ENCODE data around the gene AJM1. TPM values are rescaled to one million over a fixed set of nuclear protein-coding genes. Genes with fewer than 3 reads are reported as not detected.
A peak's percentile ranks its signal among the peaks of the same experiment; 100 is the strongest.

Gene AJM1
- total and polyA plus RNA-seq, 5 experiments from 2014 or later: 0.05 to 1.3 (median 0.69) TPM; not detected in 1

GRCh38 chr9:136849960-136850865 lies 7.9 kb downstream of the AJM1 start:
- Mint-ChIP-seq H3K27me3 (peaks cover 0 to 20% (median 2%) of the 10 kb centered on the region in 5 donors), H3K36me3 (no peaks in the 10 kb centered on the region), H3K27ac (peak overlapping the region in 5 of 10 donors; percentile 43 to 83 (median 51)), H3K4me1 (peaks cover 4 to 18% (median 14%) of the 10 kb centered on the region in 4 donors), H3K4me3 (peak overlapping the region; percentile 59 to 95 (median 88)), H3K9me3 (no peaks in the 10 kb centered on the region)
- POLR2A ChIA-PET: interaction anchor here (0.6 to 1.6 kb wide), 6 partner anchors 10 to 37 kb away, joined by 3 to 4 read pairs (median 3); partner anchors contain the start of gene EDF1
- DNase-seq (no peak), ATAC-seq (no peak)

- POLR2A ChIA-PET: interaction anchor here (1.6 kb wide), 1 partner anchor 33 kb away, joined by 3 read pairs; no protein-coding TSS in a partner anchor
- peak overlapping the region in 6 of 10 donors; percentile 11 to 86 (median 32) for H3K4me3 Mint-ChIP-seq
- H3K27ac Mint-ChIP-seq: peak overlapping the region in 1 of 10 donors; percentile 56
- H3K36me3 Mint-ChIP-seq: no peaks in the 10 kb centered on the region
- ATAC-seq: no peak
- no peaks in the 10 kb centered on the region for H3K9me3 Mint-ChIP-seq
- H3K4me1 Mint-ChIP-seq: peaks cover 4 to 18% (median 13%) of the 10 kb centered on the region in 4 donors
- peaks cover 0 to 16% (median 2%) of the 10 kb centered on the region in 5 donors for H3K27me3 Mint-ChIP-seq
- DNase-seq: peak in 1 of 10 donors; percentile 2
Observed at GRCh38 chr9:136850866-136851775, 8.8 kb downstream of the AJM1 start.

DNA sequence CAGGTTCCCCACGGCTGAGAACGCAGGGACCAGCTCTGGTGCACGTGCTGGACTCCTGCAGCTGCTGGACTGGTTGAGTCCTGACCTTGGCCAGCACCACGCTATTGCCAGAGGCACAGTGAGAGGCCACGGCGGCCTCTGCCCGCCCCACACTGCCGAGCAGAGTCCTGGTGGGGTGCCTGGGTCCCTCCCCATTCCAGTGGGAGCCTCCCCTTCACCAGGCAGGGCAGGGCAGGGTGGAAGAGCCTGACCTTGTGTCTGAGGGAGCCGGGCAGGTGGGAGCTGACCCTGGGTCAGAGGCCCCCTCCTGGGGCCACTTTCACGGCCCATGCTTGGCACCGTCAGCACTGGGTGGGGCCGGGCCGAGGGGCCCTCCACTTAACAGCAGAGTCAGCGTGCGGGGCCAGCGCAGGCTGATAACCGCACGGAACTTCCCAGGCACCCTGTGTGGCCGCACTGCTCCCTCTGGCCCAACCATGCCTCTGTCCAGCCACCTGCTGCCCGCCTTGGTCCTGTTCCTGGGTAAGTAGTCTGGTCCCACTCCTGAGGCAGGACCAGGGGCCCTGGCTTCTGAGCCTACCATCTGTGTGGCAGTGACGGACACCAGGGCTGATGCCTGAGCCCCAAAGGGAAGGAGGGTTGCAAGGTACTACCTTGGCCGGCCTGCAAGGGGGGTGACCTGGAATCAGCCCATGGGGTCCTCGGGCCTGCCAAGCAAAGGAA lies 9.8 kb downstream of the AJM1 start, which contains the start of gene MAMDC4:
Gene MAMDC4 (plus strand): TSS at position 406 of the 723 bp plus-strand sequence. CDS start 71 bp downstream, at position 477.
- Mint-ChIP-seq H3K4me3 (peak within 1 kb of the TSS in 2 of 10 donors; percentile 8 to 86), H3K27me3 (peaks cover 0 to 11% (median 0%) of the 10 kb centered on the region in 5 donors), H3K4me1 (peaks cover 2 to 14% (median 12%) of the 10 kb centered on the region in 4 donors), H3K9me3 (no peaks in the 10 kb centered on the region), H3K27ac (peak within 1 kb of the TSS in 1 of 10 donors; percentile 53), H3K36me3 (no peaks in the 10 kb centered on the region)
- ATAC-seq (no peak), DNase-seq (peak in 1 of 10 donors; percentile 3)
- POLR2A ChIA-PET: no interaction called here

DNA sequence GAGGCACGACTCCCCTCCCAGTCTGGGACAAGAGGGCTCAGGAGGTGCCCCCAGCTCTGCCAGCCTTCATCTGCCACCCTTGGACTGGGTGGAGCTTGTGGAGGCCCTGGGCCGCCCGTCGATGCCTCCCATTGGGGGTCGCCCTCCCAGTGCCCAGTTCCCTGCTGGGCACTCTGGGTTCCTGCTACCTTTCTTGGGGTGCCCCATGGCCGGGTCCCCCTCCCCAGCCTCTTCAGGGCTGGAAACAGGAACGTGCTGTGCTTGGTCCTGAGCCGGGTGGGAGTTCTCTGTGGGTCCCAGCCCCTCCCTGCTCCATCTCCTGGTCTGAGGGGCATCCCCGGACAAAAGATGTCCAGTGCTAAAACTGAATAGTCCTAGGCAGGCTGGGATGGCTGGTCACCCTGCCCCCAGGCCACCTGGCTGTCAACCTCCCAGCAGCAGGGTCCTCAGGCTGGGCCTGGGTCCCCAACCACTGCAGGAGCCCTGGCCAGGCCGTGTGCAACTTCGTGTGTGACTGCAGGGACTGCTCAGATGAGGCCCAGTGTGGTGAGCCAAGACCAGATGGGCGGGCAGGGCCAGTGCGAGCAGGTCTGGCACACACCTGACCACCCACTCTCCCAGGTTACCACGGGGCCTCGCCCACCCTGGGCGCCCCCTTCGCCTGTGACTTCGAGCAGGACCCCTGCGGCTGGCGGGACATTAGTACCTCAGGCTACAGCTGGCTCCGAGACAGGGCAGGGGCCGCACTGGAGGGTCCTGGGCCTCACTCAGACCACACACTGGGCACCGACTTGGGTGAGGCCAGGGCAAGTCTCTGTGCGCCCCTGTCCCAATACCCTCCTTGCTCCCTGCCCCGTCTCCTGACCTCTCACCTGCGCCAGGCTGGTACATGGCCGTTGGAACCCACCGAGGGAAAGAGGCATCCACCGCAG lies 10.7 kb downstream of the AJM1 start:
- POLR2A ChIA-PET: interaction anchor here (0.6 to 1.6 kb wide), 2 partner anchors 31 to 55 kb away, joined by 4 to 5 read pairs; no protein-coding TSS in a partner anchor
- ATAC-seq (no peak), DNase-seq (peak in 2 of 10 donors; percentile 3 to 45)
- no peak overlapping the region for H3K27ac Mint-ChIP-seq
- H3K9me3 Mint-ChIP-seq: no peaks in the 10 kb centered on the region
- H3K4me3 Mint-ChIP-seq: no peak overlapping the region
- no peaks in the 10 kb centered on the region for H3K36me3 Mint-ChIP-seq
- peaks cover 0 to 5% (median 0%) of the 10 kb centered on the region in 5 donors for H3K27me3 Mint-ChIP-seq
- peaks cover 2 to 9% (median 6%) of the 10 kb centered on the region in 4 donors for H3K4me1 Mint-ChIP-seq

DNA sequence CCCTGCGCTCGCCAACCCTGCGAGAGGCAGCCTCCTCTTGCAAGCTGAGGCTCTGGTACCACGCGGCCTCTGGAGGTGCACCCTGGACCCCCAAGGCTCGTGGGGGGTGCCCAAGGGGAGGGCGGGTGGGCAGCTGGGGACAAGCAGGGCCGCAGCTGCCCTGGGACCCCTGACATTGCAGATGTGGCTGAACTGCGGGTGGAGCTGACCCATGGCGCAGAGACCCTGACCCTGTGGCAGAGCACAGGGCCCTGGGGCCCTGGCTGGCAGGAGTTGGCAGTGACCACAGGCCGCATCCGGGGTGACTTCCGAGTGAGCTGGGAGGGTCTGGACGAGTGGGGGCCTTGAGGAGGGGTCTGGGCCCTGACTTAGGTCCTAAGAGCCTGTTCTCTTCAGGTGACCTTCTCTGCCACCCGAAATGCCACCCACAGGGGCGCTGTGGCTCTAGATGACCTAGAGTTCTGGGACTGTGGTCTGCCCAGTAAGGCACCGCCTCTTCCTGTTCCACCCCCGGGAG lies 11.4 kb downstream of the AJM1 start:
- H3K27ac Mint-ChIP-seq: no peak overlapping the region
- H3K4me1 Mint-ChIP-seq: peaks cover 0 to 7% (median 3%) of the 10 kb centered on the region in 4 donors
- peak in 1 of 10 donors; percentile 61 for DNase-seq
- H3K27me3 Mint-ChIP-seq: peaks cover 0 to 3% (median 0%) of the 10 kb centered on the region in 5 donors
- POLR2A ChIA-PET: interaction anchor here (0.6 to 1.6 kb wide), 2 partner anchors 30 to 55 kb away, joined by 4 to 5 read pairs; no protein-coding TSS in a partner anchor
- no peaks in the 10 kb centered on the region for H3K36me3 Mint-ChIP-seq
- no peak overlapping the region for H3K4me3 Mint-ChIP-seq
- ATAC-seq: no peak
- H3K9me3 Mint-ChIP-seq: no peaks in the 10 kb centered on the region

- no peaks in the 10 kb centered on the region for H3K36me3 Mint-ChIP-seq
- no peaks in the 10 kb centered on the region for H3K9me3 Mint-ChIP-seq
- no peak for ATAC-seq
- no peaks in the 10 kb centered on the region for H3K27me3 Mint-ChIP-seq
- POLR2A ChIA-PET: interaction anchor here (0.6 to 1.6 kb wide), 2 partner anchors 12 to 30 kb away, joined by 4 read pairs; partner anchors contain the start of gene EDF1
- peaks cover 0 to 4% (median 2%) of the 10 kb centered on the region in 4 donors for H3K4me1 Mint-ChIP-seq
- no peak overlapping the region for H3K4me3 Mint-ChIP-seq
- H3K27ac Mint-ChIP-seq: no peak overlapping the region
- DNase-seq: peak in 2 of 10 donors; percentile 3 to 54
Observed at GRCh38 chr9:136854113-136854841, 12.0 kb downstream of the AJM1 start.

DNA sequence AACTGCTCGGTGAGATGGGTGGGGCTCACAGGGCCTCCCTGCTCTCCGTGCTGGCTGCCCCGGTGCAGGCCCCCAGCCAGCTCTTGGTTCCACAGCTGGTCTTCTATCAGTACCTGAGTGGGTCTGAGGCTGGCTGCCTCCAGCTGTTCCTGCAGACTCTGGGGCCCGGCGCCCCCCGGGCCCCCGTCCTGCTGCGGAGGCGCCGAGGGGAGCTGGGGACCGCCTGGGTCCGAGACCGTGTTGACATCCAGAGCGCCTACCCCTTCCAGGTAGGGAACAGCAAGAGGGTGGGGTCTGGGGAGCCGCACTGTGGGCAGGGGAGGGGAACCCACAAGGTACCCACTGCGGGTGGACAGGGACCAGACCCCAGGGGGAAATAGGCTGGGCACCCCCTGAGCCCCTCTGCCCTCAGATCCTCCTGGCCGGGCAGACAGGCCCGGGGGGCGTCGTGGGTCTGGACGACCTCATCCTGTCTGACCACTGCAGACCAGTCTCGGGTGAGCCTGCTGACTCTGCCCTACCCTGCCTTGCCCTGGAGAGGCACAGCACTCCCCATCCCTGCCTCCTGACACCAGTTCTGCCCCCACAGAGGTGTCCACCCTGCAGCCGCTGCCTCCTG lies 12.7 kb downstream of the AJM1 start:
- no peaks in the 10 kb centered on the region for H3K27me3 Mint-ChIP-seq
- no peaks in the 10 kb centered on the region for H3K9me3 Mint-ChIP-seq
- DNase-seq (peak in 1 of 10 donors; percentile 53), ATAC-seq (no peak)
- no peaks in the 10 kb centered on the region for H3K36me3 Mint-ChIP-seq
- H3K4me1 Mint-ChIP-seq: peaks cover 0 to 2% (median 1%) of the 10 kb centered on the region in 4 donors
- no peak overlapping the region for H3K4me3 Mint-ChIP-seq
- POLR2A ChIA-PET: interaction anchor here (0.6 to 1.6 kb wide), 2 partner anchors 11 to 29 kb away, joined by 4 read pairs; partner anchors contain the start of gene EDF1
- H3K27ac Mint-ChIP-seq: no peak overlapping the region

DNA sequence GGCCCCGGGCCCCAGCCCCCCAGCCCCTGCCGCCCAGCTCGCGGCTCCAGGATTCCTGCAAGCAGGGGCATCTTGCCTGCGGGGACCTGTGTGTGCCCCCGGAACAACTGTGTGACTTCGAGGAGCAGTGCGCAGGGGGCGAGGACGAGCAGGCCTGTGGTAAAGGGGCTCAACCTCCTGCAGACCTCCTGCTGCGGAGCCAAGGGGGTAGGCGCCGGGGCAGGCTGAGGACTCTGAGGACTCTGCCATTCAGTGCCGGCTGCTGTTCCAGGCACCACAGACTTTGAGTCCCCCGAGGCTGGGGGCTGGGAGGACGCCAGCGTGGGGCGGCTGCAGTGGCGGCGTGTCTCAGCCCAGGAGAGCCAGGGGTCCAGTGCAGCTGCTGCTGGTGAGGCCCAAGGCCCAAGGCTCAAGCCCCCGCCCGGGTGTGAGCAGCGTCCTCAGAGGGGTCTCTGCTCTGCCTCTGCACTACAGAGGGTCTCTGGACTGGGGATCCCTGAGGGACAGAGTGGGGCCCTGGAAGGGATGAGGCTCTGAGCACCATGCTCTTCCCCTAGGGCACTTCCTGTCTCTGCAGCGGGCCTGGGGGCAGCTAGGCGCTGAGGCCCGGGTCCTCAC lies 13.3 kb downstream of the AJM1 start:
- no peak for ATAC-seq
- POLR2A ChIA-PET: interaction anchor here (1.9 kb wide), 1 partner anchor 7 kb away, joined by 4 read pairs; no protein-coding TSS in a partner anchor
- no peaks in the 10 kb centered on the region for H3K27me3 Mint-ChIP-seq
- H3K36me3 Mint-ChIP-seq: peaks cover 0 to 2% (median 0%) of the 10 kb centered on the region in 3 donors
- DNase-seq: peak in 1 of 10 donors; percentile 60
- peaks cover 0 to 1% (median 0%) of the 10 kb centered on the region in 4 donors for H3K4me1 Mint-ChIP-seq
- H3K4me3 Mint-ChIP-seq: no peak overlapping the region
- no peak overlapping the region for H3K27ac Mint-ChIP-seq
- no peaks in the 10 kb centered on the region for H3K9me3 Mint-ChIP-seq

DNA sequence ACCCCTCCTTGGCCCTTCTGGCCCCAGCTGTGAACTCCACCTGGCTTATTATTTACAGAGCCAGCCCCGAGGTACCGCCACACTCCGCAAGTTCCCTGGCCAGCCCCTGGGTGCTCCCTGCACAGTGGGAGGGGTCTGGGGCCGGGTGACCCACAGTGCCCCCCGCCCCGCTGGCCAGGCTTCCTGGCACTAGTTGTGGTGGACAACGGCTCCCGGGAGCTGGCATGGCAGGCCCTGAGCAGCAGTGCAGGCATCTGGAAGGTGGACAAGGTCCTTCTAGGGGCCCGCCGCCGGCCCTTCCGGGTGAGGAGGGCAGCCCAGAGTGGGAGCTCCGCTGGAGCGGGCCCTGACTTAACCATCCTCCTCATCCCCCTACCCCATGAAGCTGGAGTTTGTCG lies 13.8 kb downstream of the AJM1 start:
- Mint-ChIP-seq H3K27me3 (no peaks in the 10 kb centered on the region), H3K27ac (no peak overlapping the region), H3K9me3 (no peaks in the 10 kb centered on the region), H3K36me3 (peaks cover 0 to 2% (median 0%) of the 10 kb centered on the region in 3 donors), H3K4me1 (peaks cover 0 to 1% (median 0%) of the 10 kb centered on the region in 4 donors), H3K4me3 (no peak overlapping the region)
- peak in 2 of 10 donors; percentile 17 to 53 for DNase-seq
- ATAC-seq: no peak
- POLR2A ChIA-PET: interaction anchor here (1.9 kb wide), 1 partner anchor 8 kb away, joined by 4 read pairs; no protein-coding TSS in a partner anchor

All from naive thymus-derived CD8-positive, alpha-beta T cell (primary cell).